B cell (primary cell): ENCODE data around the gene VWA3B. TPM values are rescaled to one million over a fixed set of nuclear protein-coding genes. Genes with fewer than 3 reads are reported as not detected.

ENCODE experiments used
- ATAC-seq: fragments of 200-7000 bp; cut with Tn5 transposase; one replicate; pipeline ENCODE4 v1.10.0; 2021; ENCODE audit warnings: low read depth, mild to moderate bottlenecking, moderate number of reproducible peaks, moderate library complexity
- CTCF ChIA-PET: fragments of 350-600 bp; sonication (Branson Sonifier 250); formaldehyde crosslinking; loops from one replicate; lab custom pipeline; 2021; ENCODE audit warnings: antibody characterized with exemption, inconsistent platforms; lab: Charles Lee
- POLR2A ChIA-PET: fragments of 350-600 bp; sonication (Branson Sonifier 250); formaldehyde crosslinking; loops from one replicate; lab custom pipeline; 2021; ENCODE audit warnings: antibody characterized with exemption; lab: Charles Lee
- DNase-seq: peaks from one replicate; pipeline ENCODE4 v3.0.0; 2013
- H2AFZ ChIP-seq: 2 replicates; pipeline ENCODE4 v1.6.1; 2012; ENCODE audit warnings: mild to moderate bottlenecking, low read depth, low read length; ENCODE audit not compliant: insufficient read depth, poor library complexity, severe bottlenecking
- H3K27ac ChIP-seq, 2 donors: 1 replicate in 1 of 2; 2 replicates in 1 of 2; pipeline ENCODE4 v1.5.1; 2012 to 2013; ENCODE audit warnings: low read length in 2 of 2, mild to moderate bottlenecking in 2 of 2, moderate library complexity in 1 of 2
- H3K27me3 ChIP-seq, 4 experiments: fragments of 200-600 bp in 1 of 4; sonication (generic) in 1 of 4; replicated peaks in 1 of 4; 1 replicate in 2 of 4; 2 replicates in 2 of 4; pipeline versions ENCODE4 v1.6.1 to v1.7.0; 2013 to 2016; ENCODE audit warnings: low read length in 3 of 4, mild to moderate bottlenecking in 2 of 4, mixed read lengths in 1 of 4, moderate library complexity in 1 of 4; ENCODE audit not compliant: insufficient read depth in 4 of 4, control insufficient read depth in 3 of 4; ENCODE audit errors: control extremely low read depth in 1 of 4
- H3K36me3 ChIP-seq, 2 experiments: replicated peaks in 1 of 2; 1 replicate in 1 of 2; 2 replicates in 1 of 2; pipeline versions ENCODE4 v1.6.1 to v1.7.1; 2013; ENCODE audit warnings: low read length in 1 of 2; ENCODE audit not compliant: insufficient read depth in 2 of 2, control insufficient read depth in 1 of 2; ENCODE audit errors: control extremely low read depth in 1 of 2, extremely low read depth in 1 of 2
- H3K4me1 ChIP-seq, 2 donors: fragments of 200-600 bp in 1 of 2; sonication (generic) in 1 of 2; 1 replicate in 1 of 2; 2 replicates in 1 of 2; pipeline versions ENCODE4 v1.5.1 to v1.6.1; 2013 to 2017; ENCODE audit warnings: low read length in 2 of 2; ENCODE audit not compliant: control insufficient read depth in 2 of 2, insufficient read depth in 2 of 2
- H3K4me2 ChIP-seq: replicated peaks from 2 replicates; pipeline ENCODE3; 2012; ENCODE audit warnings: mild to moderate bottlenecking, low read depth, low read length; ENCODE audit not compliant: poor library complexity, severe bottlenecking
- H3K4me3 ChIP-seq, 5 experiments: fragments of 200-600 bp in 1 of 5; sonication (generic) in 1 of 5; 1 replicate in 3 of 5; 2 replicates in 2 of 5; pipeline versions ENCODE4 v1.5.1 to v1.7.0; 2011 to 2016; ENCODE audit warnings: low read length in 4 of 5, mild to moderate bottlenecking in 4 of 5, low read depth in 2 of 5, control low read depth in 1 of 5, moderate library complexity in 1 of 5; ENCODE audit not compliant: insufficient read depth in 1 of 5; ENCODE audit errors: control extremely low read depth in 1 of 5, extremely low read depth in 1 of 5
- H3K79me2 ChIP-seq: fragments of 200-600 bp; sonication (generic); one replicate; pipeline ENCODE4 v1.6.0; 2016; ENCODE audit warnings: low read length; ENCODE audit not compliant: control insufficient read depth, insufficient read depth
- H3K9ac ChIP-seq: fragments of 200-600 bp; sonication (generic); 2 replicates; pipeline ENCODE4 v1.6.1; 2017; ENCODE audit warnings: mild to moderate bottlenecking, low read length, moderate library complexity
- H3K9me3 ChIP-seq, 3 donors: one replicate each; pipeline versions ENCODE4 v1.6.1 to v1.7.1; 2013; ENCODE audit warnings: low read length in 2 of 3; ENCODE audit not compliant: control insufficient read depth in 2 of 3, insufficient read depth in 1 of 3; ENCODE audit errors: control extremely low read depth in 1 of 3
- H4K20me1 ChIP-seq: 2 replicates; pipeline ENCODE4 v1.6.0; 2012; ENCODE audit warnings: mild to moderate bottlenecking, low read length; ENCODE audit not compliant: insufficient read depth, control insufficient read depth, poor library complexity, severe bottlenecking
- H3K27ac Mint-ChIP-seq: one replicate; pipeline ENCODE4 v1.8.0; 2021; ENCODE audit warnings: mixed read lengths
- H3K27me3 Mint-ChIP-seq: one replicate; pipeline ENCODE4 v1.8.0; 2021; ENCODE audit warnings: mixed read lengths
- H3K4me1 Mint-ChIP-seq: one replicate; pipeline ENCODE4 v1.8.0; 2021; ENCODE audit warnings: mixed read lengths
- H3K4me3 Mint-ChIP-seq: one replicate; pipeline ENCODE4 v1.8.0; 2021; ENCODE audit warnings: mixed read lengths
- H3K9me3 Mint-ChIP-seq: one replicate; pipeline ENCODE4 v1.8.0; 2022; ENCODE audit warnings: mixed read lengths; ENCODE audit not compliant: insufficient read depth
- CTCF ChIP-seq: fragments of 200-600 bp; IDR thresholded peaks from one replicate; pipeline ENCODE4 v1.8.0; 2022; ENCODE audit warnings: antibody characterized with exemption, mild to moderate bottlenecking
- EZH2 ChIP-seq: IDR thresholded peaks from 2 replicates; pipeline ENCODE4 v1.6.1; 2012; ENCODE audit warnings: borderline replicate concordance, low read depth, mild to moderate bottlenecking, moderate library complexity, low read length; ENCODE audit not compliant: insufficient read depth, poor library complexity, severe bottlenecking
- WGBS: methylation state at CpG from one replicate; pipeline ENCODE4 v1.1.5; 2013; ENCODE audit warnings: missing lambda C conversion rate; ENCODE audit not compliant: insufficient coverage; 5-methylcytosine and 5-hydroxymethylcytosine counted together
- intact Hi-C: fragments of 100-400 bp; cut with micrococcal nuclease; formaldehyde crosslinking; loops from one replicate; pipeline ENCODE4 v1.10.0; 2022
- polyA plus RNA-seq: library from polyadenylated mRNA; depleted of rRNA; stranded (reverse); fragments of >200 nt; gene quantifications from 2 replicates; pipeline ENCODE4 v1.2.3, GENCODE V29; 2012
- total RNA-seq, 2 donors: library from RNA; stranded (reverse); fragments of 120-200 nt in 1 of 2; gene quantifications; 1 replicate in 1 of 2; 2 replicates in 1 of 2; pipeline versions ENCODE4 v1.2.3 to v1.2.4, GENCODE V29; 2013 to 2022

VWA3B gene
- total and polyA plus RNA-seq, 2 donors (not counting 1 experiment from before 2014, with no cell fraction given) = not detected

- no peak overlapping the region for H3K4me2 ChIP-seq
- POLR2A ChIA-PET = no interaction called here
- no peak for TF ChIP-seq CTCF
These were observed 90.3 kb downstream of the VWA3B start for GRCh38 chr2:98177286-98177685.

GRCh38 chr2:98177986-98178385 lies 91.0 kb downstream of the VWA3B start:
- CTCF ChIA-PET = interaction anchor here (0.7 to 1.6 kb wide), 3 partner anchors 371 to 407 kb away, joined by 3 to 4 read pairs (median 3); no protein-coding TSS in a partner anchor
- Histone ChIP-seq H4K20me1 (no peaks in the 10 kb centered on the region), H3K79me2 (no peaks in the 10 kb centered on the region), H3K9ac (no peak overlapping the region), H3K27me3 (peaks cover 0 to 10% (median 5%) of the 10 kb centered on the region in 4 experiments), H2AFZ (no peak overlapping the region), H3K36me3 (no peaks in the 10 kb centered on the region), H3K4me3 (no peak overlapping the region), H3K4me1 (peaks cover 0 to 5% of the 10 kb centered on the region in 2 donors), H3K4me2 (no peak overlapping the region), H3K9me3 (peaks cover 0 to 3% (median 0%) of the 10 kb centered on the region in 3 donors), H3K27ac (no peak overlapping the region)
- DNase-seq = no peak
- Mint-ChIP-seq H3K4me3 (no peak overlapping the region), H3K27me3 (peaks cover 10% of the 10 kb centered on the region), H3K27ac (no peak overlapping the region), H3K4me1 (peaks cover 10% of the 10 kb centered on the region), H3K9me3 (no peaks in the 10 kb centered on the region)
- no peak for TF ChIP-seq CTCF
- TF ChIP-seq EZH2 = no peak
- 85% methylated on average over 6 of the region's 6 CpGs for WGBS
- POLR2A ChIA-PET = no interaction called here
- intact Hi-C loops = loop anchor here (5.0 kb wide), 1 partner anchor 306 kb away; no protein-coding TSS in a partner anchor
- no peak for ATAC-seq

More at GRCh38 chr2:98177286-98177685, 90.3 kb downstream of the VWA3B start:
- no peak overlapping the region for H3K27ac Mint-ChIP-seq
- Histone ChIP-seq H4K20me1 (no peaks in the 10 kb centered on the region), H3K36me3 (no peaks in the 10 kb centered on the region), H3K9me3 (peaks cover 0 to 3% (median 0%) of the 10 kb centered on the region in 3 donors), H3K27me3 (peaks cover 0 to 10% (median 5%) of the 10 kb centered on the region in 4 experiments), H3K4me3 (no peak overlapping the region), H3K27ac (no peak overlapping the region), H3K9ac (no peak overlapping the region), H3K79me2 (no peaks in the 10 kb centered on the region), H2AFZ (no peak overlapping the region), H3K4me1 (peaks cover 0 to 5% of the 10 kb centered on the region in 2 donors)
- H3K9me3 Mint-ChIP-seq = no peaks in the 10 kb centered on the region
- no CpG with 5 or more reads among the region's 2 CpGs for WGBS
- no peak overlapping the region for H3K4me3 Mint-ChIP-seq
- peaks cover 10% of the 10 kb centered on the region for H3K27me3 Mint-ChIP-seq
- DNase-seq = no peak
- ATAC-seq = no peak
- CTCF ChIA-PET = interaction anchor here (0.9 to 5.6 kb wide), 3 partner anchors 11 to 371 kb away, joined by 3 to 41 read pairs (median 8); no protein-coding TSS in a partner anchor
- H3K4me1 Mint-ChIP-seq = peaks cover 10% of the 10 kb centered on the region
- intact Hi-C loops = loop anchor here (5.0 kb wide), 1 partner anchor 305 kb away; no protein-coding TSS in a partner anchor
